Measurements from ENCODE around the gene MYO1H.

Gene MYO1H

DNA sequence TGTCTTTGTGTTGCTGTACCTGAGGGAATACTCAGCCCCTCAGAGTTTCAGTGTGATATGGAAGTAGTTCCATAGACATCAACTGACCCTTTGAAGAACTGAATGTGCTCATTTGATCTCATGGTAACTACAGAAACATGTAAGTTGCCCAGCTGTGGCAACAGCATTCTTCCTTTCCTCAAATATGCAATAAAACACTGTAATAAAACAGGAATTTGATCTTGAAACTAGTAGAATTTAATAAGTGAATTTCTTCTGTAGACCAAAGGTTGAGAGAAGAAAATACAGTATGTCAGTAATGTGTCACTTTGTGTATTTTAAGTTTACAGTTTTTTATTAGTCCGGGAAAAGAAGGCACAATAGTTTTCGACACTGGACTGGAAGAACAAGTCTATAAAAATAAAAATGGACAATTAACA is 97.5 kb downstream of the MYO1H start:
- H3K4me1 Mint-ChIP-seq, result no peaks in the 10 kb centered on the region
- no peak overlapping the region for H3K27ac Mint-ChIP-seq
- no peak for ATAC-seq
- H3K36me3 Mint-ChIP-seq, result peaks cover 46% of the 10 kb centered on the region
- H3K9me3 Mint-ChIP-seq, result no peaks in the 10 kb centered on the region
- no peak overlapping the region for H3K4me3 Mint-ChIP-seq
- no peaks in the 10 kb centered on the region for H3K27me3 Mint-ChIP-seq

GRCh38 chr12:109446869-109447268 is 99.2 kb downstream of the MYO1H start:
- Mint-ChIP-seq H3K9me3 (no peaks in the 10 kb centered on the region), H3K36me3 (peaks cover 54% of the 10 kb centered on the region), H3K27ac (no peak overlapping the region), H3K4me3 (no peak overlapping the region), H3K4me1 (no peaks in the 10 kb centered on the region), H3K27me3 (no peaks in the 10 kb centered on the region)
- ATAC-seq, result no peak

- H3K27me3 Mint-ChIP-seq, result no peaks in the 10 kb centered on the region
- H3K4me3 Mint-ChIP-seq, result no peak overlapping the region
- ATAC-seq, result no peak
- peaks cover 51% of the 10 kb centered on the region for H3K36me3 Mint-ChIP-seq
- no peak overlapping the region for H3K27ac Mint-ChIP-seq
- no peaks in the 10 kb centered on the region for H3K9me3 Mint-ChIP-seq
- no peaks in the 10 kb centered on the region for H3K4me1 Mint-ChIP-seq
These were observed 99.8 kb downstream of the MYO1H start for GRCh38 chr12:109447482-109447881.

- Mint-ChIP-seq H3K36me3 (peaks cover 49% of the 10 kb centered on the region), H3K27me3 (no peaks in the 10 kb centered on the region), H3K4me3 (no peak overlapping the region), H3K9me3 (no peaks in the 10 kb centered on the region), H3K4me1 (no peaks in the 10 kb centered on the region), H3K27ac (no peak overlapping the region)
- no peak for ATAC-seq
These were observed 100.6 kb downstream of the MYO1H start for GRCh38 chr12:109448272-109448671.

- no peak overlapping the region for H3K27ac Mint-ChIP-seq
- no peak for ATAC-seq
- H3K9me3 Mint-ChIP-seq, result no peaks in the 10 kb centered on the region
- H3K4me3 Mint-ChIP-seq, result no peak overlapping the region
- H3K4me1 Mint-ChIP-seq, result no peaks in the 10 kb centered on the region
- no peaks in the 10 kb centered on the region for H3K27me3 Mint-ChIP-seq
- H3K36me3 Mint-ChIP-seq, result peaks cover 52% of the 10 kb centered on the region
These were observed 101.1 kb downstream of the MYO1H start for GRCh38 chr12:109448707-109449390.

- no peak for ATAC-seq
- Mint-ChIP-seq H3K27ac (no peak overlapping the region), H3K4me3 (no peak overlapping the region), H3K36me3 (peaks cover 53% of the 10 kb centered on the region), H3K27me3 (no peaks in the 10 kb centered on the region), H3K9me3 (no peaks in the 10 kb centered on the region), H3K4me1 (no peaks in the 10 kb centered on the region)
These were observed 102.3 kb downstream of the MYO1H start for GRCh38 chr12:109449845-109450532.

DNA sequence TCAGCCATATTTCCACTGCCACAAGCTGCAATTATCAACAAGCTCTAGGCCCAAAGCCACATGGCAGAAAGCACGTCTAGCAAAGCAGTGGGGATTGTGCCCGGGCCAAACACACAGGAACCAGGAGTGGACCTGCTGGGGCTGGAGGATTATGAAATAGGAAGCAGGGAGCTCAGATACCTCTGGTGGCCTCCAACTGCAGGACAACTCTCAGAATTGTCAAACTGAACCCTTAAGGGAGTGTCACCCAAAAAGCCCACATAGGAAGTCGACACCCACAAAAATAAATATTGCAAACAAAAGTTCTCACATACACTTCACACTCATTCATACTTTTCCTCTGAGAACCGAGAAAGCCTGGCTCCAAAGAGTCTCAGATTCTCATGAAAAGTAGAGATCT is 103.3 kb downstream of the MYO1H start:
- no peaks in the 10 kb centered on the region for H3K4me1 Mint-ChIP-seq
- H3K27ac Mint-ChIP-seq, result no peak overlapping the region
- H3K4me3 Mint-ChIP-seq, result no peak overlapping the region
- H3K9me3 Mint-ChIP-seq, result no peaks in the 10 kb centered on the region
- ATAC-seq, result no peak
- H3K36me3 Mint-ChIP-seq, result peaks cover 52% of the 10 kb centered on the region
- H3K27me3 Mint-ChIP-seq, result no peaks in the 10 kb centered on the region

DNA sequence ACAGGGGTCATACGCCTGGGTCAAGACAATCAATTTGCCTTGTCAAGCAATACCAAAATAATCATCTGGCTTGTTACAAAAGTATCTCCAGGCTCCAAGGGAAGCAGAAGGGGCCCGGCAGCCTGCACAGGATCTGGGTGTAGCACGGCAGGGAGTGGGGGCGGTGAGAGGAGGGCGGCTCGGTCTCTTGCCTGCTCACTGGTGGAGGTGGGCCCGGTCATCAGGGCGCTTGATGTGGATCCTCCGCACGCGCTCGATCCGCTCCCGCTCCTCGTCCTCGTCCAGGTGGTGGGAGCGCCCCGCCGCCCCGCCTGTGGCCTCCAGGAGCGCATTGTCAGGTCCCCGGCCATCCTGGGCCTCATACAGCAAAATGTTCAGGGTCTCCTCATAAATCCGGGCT is 103.7 kb downstream of the MYO1H start:
- Mint-ChIP-seq H3K4me3 (no peak overlapping the region), H3K36me3 (peaks cover 52% of the 10 kb centered on the region), H3K9me3 (no peaks in the 10 kb centered on the region), H3K27ac (no peak overlapping the region), H3K27me3 (no peaks in the 10 kb centered on the region), H3K4me1 (no peaks in the 10 kb centered on the region)
- ATAC-seq, result no peak

DNA sequence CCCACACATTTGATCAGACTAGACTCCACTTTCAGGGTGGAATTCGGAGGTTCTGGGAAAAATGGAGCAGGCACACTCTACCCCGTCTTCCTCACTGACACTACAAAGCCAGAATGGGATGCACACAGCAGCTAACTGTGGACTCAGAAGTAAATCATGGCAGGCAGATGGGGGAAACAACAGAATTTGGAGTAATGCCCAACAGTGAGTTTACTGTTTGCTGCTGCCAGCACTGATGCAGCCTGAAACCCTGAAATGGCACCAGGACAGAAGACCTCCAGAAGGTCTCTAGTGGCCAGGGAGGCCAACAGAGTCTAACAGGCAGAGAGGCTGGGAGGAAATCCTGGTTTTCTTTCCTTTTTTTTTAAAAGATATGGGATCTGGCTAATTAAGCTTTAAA is 104.8 kb downstream of the MYO1H start:
- Mint-ChIP-seq H3K27ac (no peak overlapping the region), H3K27me3 (no peaks in the 10 kb centered on the region), H3K4me3 (no peak overlapping the region), H3K36me3 (peaks cover 59% of the 10 kb centered on the region), H3K4me1 (no peaks in the 10 kb centered on the region), H3K9me3 (no peaks in the 10 kb centered on the region)
- ATAC-seq, result no peak

GRCh38 chr12:109455706-109456105 is 108.0 kb downstream of the MYO1H start:
- Mint-ChIP-seq H3K27ac (no peak overlapping the region), H3K4me1 (no peaks in the 10 kb centered on the region), H3K27me3 (no peaks in the 10 kb centered on the region), H3K9me3 (no peaks in the 10 kb centered on the region), H3K36me3 (peaks cover 67% of the 10 kb centered on the region), H3K4me3 (no peak overlapping the region)
- ATAC-seq, result no peak

- Mint-ChIP-seq H3K4me3 (no peak overlapping the region), H3K27me3 (no peaks in the 10 kb centered on the region), H3K9me3 (no peaks in the 10 kb centered on the region), H3K27ac (no peak overlapping the region), H3K4me1 (peaks cover 17% of the 10 kb centered on the region), H3K36me3 (peaks cover 68% of the 10 kb centered on the region)
- ATAC-seq, result no peak
These were observed 110.4 kb downstream of the MYO1H start for GRCh38 chr12:109458086-109458485.

DNA sequence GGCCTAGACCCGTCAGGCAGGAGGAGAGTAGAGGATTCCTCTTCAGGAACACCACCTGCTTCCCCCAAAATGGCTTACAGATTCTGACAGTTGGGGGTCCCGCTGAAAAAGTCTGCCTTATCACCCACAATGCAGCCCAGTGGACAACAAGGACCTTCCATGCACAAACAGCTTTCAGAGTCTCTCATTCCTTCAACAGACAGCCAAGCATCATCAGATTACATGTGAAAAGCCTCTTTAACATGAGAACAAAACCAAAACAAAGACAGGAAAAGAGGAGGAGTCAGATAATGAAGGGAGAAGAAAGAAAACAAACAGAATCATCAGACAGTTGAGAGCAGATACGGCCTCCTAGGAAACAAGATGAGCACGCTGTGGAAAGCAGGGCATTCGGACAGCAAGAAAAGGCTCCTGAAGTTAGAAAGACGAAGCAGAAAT is 111.1 kb downstream of the MYO1H start:
- H3K27me3 Mint-ChIP-seq, result no peaks in the 10 kb centered on the region
- peaks cover 24% of the 10 kb centered on the region for H3K4me1 Mint-ChIP-seq
- no peaks in the 10 kb centered on the region for H3K9me3 Mint-ChIP-seq
- H3K27ac Mint-ChIP-seq, result no peak overlapping the region
- ATAC-seq, result no peak
- no peak overlapping the region for H3K4me3 Mint-ChIP-seq
- H3K36me3 Mint-ChIP-seq, result peaks cover 66% of the 10 kb centered on the region

DNA sequence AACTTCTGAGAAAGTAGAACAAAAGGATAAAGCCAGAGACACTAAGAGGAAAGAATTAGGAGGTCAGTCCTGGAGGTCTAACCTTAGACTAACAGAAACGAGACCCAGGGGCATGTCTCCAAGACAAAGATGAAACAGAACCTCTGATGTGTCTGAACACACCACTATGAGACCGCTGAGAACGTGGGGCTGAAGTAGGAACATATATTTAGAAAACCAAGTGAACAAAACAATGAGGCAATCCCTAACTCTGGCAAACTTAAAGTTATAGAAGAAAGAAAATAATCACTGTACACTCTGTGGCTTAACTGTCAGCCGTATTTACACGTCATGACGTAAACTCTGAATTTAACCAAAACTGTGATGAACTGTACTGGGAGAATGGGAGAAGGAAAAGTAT is 111.5 kb downstream of the MYO1H start:
- Mint-ChIP-seq H3K27ac (no peak overlapping the region), H3K36me3 (peaks cover 67% of the 10 kb centered on the region), H3K4me1 (peaks cover 29% of the 10 kb centered on the region), H3K27me3 (no peaks in the 10 kb centered on the region), H3K9me3 (no peaks in the 10 kb centered on the region), H3K4me3 (no peak overlapping the region)
- ATAC-seq, result no peak

GRCh38 chr12:109460538-109460937 is 112.8 kb downstream of the MYO1H start:
- peaks cover 65% of the 10 kb centered on the region for H3K36me3 Mint-ChIP-seq
- H3K4me1 Mint-ChIP-seq, result peaks cover 42% of the 10 kb centered on the region
- no peak for ATAC-seq
- no peak overlapping the region for H3K4me3 Mint-ChIP-seq
- H3K9me3 Mint-ChIP-seq, result no peaks in the 10 kb centered on the region
- no peaks in the 10 kb centered on the region for H3K27me3 Mint-ChIP-seq
- H3K27ac Mint-ChIP-seq, result peak overlapping the region; percentile 83

- no peaks in the 10 kb centered on the region for H3K27me3 Mint-ChIP-seq
- ATAC-seq, result peak; percentile 48
- peaks cover 60% of the 10 kb centered on the region for H3K36me3 Mint-ChIP-seq
- peaks cover 44% of the 10 kb centered on the region for H3K4me1 Mint-ChIP-seq
- no peak overlapping the region for H3K4me3 Mint-ChIP-seq
- H3K9me3 Mint-ChIP-seq, result no peaks in the 10 kb centered on the region
- peak overlapping the region; percentile 83 for H3K27ac Mint-ChIP-seq
These were observed 113.5 kb downstream of the MYO1H start for GRCh38 chr12:109461049-109461845.

Data from stimulated activated memory B cell treated with anti-CD40 and anti-IgM and Interleukin-4, amounts not matched to agents 10 μg/mL and 1 μg/mL and 100 μg/mL, for 72 hours (primary cell).